Pancreas (tissue), 10 donors: ENCODE measurements around the gene TBC1D20. TPM values are rescaled to one million over a fixed set of nuclear protein-coding genes. Genes with fewer than 3 reads are reported as not detected.

ENCODE experiments used
- ATAC-seq, 4 donors: fragments of 200-7000 bp; cut with Tn5 transposase; one replicate each; pipeline versions ENCODE4 v1.8.0 to v1.9.1; 2020; ENCODE audit warnings: mild to moderate bottlenecking in 4 of 4, moderate library complexity in 4 of 4
- DNase-seq, 6 donors: peaks; one replicate each; pipeline ENCODE4 v3.0.0-alpha.2; 2020
- FAIRE-seq: peaks from 2 replicates; lab custom pipeline; 2012; peaks lifted over from hg19 to GRCh38; lab: Jason Lieb, UNC
- H3K27ac ChIP-seq, 4 donors: fragments of 200-600 bp; sonication (generic); 1 replicate in 3 of 4; 2 replicates in 1 of 4; pipeline versions ENCODE4 v1.5.0 to v1.8.0; 2020
- H3K27me3 ChIP-seq, 4 donors: fragments of 200-600 bp; one replicate each; pipeline ENCODE4 v1.8.0; 2021
- H3K36me3 ChIP-seq, 3 donors: fragments of 200-600 bp; sonication (generic) in 1 of 3; one replicate each; pipeline versions ENCODE4 v1.5.0 to v1.8.0; 2020 to 2021
- H3K4me1 ChIP-seq, 3 donors: fragments of 200-600 bp; one replicate each; pipeline ENCODE4 v1.8.0; 2021
- H3K4me3 ChIP-seq, 4 donors: fragments of 200-600 bp; sonication (generic) in 2 of 4; one replicate each; pipeline versions ENCODE4 v1.5.0 to v1.8.0; 2020 to 2021
- H3K9me3 ChIP-seq, 4 donors: fragments of 200-600 bp; one replicate each; pipeline ENCODE4 v1.8.0; 2021
- CTCF ChIP-seq, 4 donors: fragments of 200-600 bp; sonication (generic) in 3 of 4; IDR thresholded peaks; one replicate each; pipeline versions ENCODE4 v1.5.0 to v1.8.0; 2021; ENCODE audit warnings: antibody characterized with exemption in 4 of 4
- WGBS, 2 donors: extraction: QIAGEN DNeasy Blood & Tissue Kit; methylation state at CpG; one replicate each; pipeline ENCODE4 v1.1.7; 2013; 5-methylcytosine and 5-hydroxymethylcytosine counted together
- intact Hi-C, 3 donors: fragments of 100-400 bp; cut with DNase I; formaldehyde crosslinking; loops; one replicate each; pipeline versions ENCODE4 v1.11.1 to v1.14.2; 2022
- polyA plus RNA-seq, 2 donors: library from polyadenylated mRNA; stranded (reverse); fragments of 200-250 nt; gene quantifications; one replicate each; pipeline ENCODE4 v1.2.3, GENCODE V29; 2013
- total RNA-seq, 6 donors: library from RNA; stranded (reverse); fragmentation: NEBNext Ultra II Directional in 4 of 6; extraction: Animal tissue kit (Norgen Biotek cat#: 25700) in 4 of 6; gene quantifications; one replicate each; pipeline versions ENCODE4 v1.2.1 to v1.2.4, GENCODE V29; 2021 to 2023
- donor health status: healthy with polysubstance abuse.
- donor health status: DM: no; HTN: no; CAD: no; lungs with moderate emphysema.
- donor health status: DM: no; HTN: no; CAD: no.
- donor health status: control.
- donor health status: control.
- donor health status: Bipolar disorder and iron deficiency.
- donor health status: DM: yes; HTN: yes; CAD: no.
- donor health status: DM: no; HTN: no; CAD: no.
- donor health status: DM: no; HTN: no; CAD: no.
- donor health status: DM: yes; HTN: yes; CAD: no.

Gene TBC1D20
- total and polyA plus RNA-seq, 8 donors: 11.1 to 21.4 (median 12.9) TPM

DNA sequence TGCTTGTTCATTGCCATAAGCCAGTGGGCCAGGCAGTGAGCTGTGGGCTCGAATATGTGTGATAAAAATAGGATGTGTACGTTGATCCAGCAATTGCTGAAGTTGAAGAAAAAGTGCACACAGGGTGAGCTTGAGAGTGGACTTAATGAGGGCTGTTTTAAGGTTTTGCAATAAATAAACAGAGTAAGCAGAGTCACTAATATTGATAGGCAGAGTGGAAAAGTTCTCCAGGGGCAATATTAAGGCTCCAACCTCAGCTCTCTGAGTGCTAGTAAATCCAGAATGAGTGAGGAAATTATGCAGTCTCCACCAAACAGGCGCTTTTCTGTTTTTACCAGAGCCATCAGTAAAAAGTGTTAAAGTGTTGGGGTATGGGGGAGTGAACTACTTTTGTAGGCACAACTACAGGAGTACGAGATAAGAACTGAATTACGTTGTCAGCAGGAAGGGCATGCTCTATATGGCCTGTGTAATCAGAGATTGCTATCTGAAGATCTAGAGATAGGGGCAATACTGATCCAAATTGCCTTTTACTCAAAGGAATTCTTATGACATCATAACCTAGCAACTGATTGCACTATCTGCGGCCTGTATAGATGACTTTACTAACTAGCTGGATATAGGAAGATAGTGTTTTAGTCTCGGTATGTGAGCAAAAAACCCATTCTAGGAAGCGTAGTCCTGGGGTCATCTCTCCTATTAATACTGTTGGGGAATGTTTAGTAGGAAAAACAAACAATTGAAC lies 7.6 kb upstream of the TBC1D20 start:
- 73 to 85% methylated on average over 8 of the region's 8 CpGs for WGBS, 2 donors
- no peaks in the 10 kb centered on the region for H3K4me1 ChIP-seq
- no peak for ATAC-seq
- no peak for FAIRE-seq
- DNase-seq: no peak
- H3K9me3 ChIP-seq: no peaks in the 10 kb centered on the region
- H3K27me3 ChIP-seq: no peaks in the 10 kb centered on the region
- H3K36me3 ChIP-seq: no peaks in the 10 kb centered on the region
- H3K27ac ChIP-seq: no peak overlapping the region
- H3K4me3 ChIP-seq: no peak overlapping the region
- no peak for TF ChIP-seq CTCF (IDR thresholded peaks at IDR 0.05)
- intact Hi-C loops: loop anchor here in 1 of 3 donors (10.0 kb wide), 1 partner anchor 115 kb away; no protein-coding TSS in a partner anchor

GRCh38 chr20:467755-468154 lies 5.4 kb upstream of the TBC1D20 start:
- TF ChIP-seq CTCF (IDR thresholded peaks at IDR 0.05): no peak
- H3K4me1 ChIP-seq: no peaks in the 10 kb centered on the region
- H3K4me3 ChIP-seq: no peak overlapping the region
- ATAC-seq: no peak
- H3K27me3 ChIP-seq: no peaks in the 10 kb centered on the region
- no peak overlapping the region for H3K27ac ChIP-seq
- H3K9me3 ChIP-seq: no peaks in the 10 kb centered on the region
- intact Hi-C loops: no loop called here
- WGBS, 2 donors: 77 to 81% methylated on average over 7 of the region's 7 CpGs
- no peak for DNase-seq
- no peaks in the 10 kb centered on the region for H3K36me3 ChIP-seq
- FAIRE-seq: no peak

GRCh38 chr20:461254-462198 lies 807 bp downstream of the TBC1D20 start:
- ATAC-seq (peak; percentile 45 to 73 (median 62)), DNase-seq (peak; percentile 47 to 87 (median 62)), FAIRE-seq (no peak)
- no peak for TF ChIP-seq CTCF (IDR thresholded peaks at IDR 0.05)
- intact Hi-C loops: no loop called here
- H3K9me3 ChIP-seq: no peaks in the 10 kb centered on the region
- H3K27me3 ChIP-seq: no peaks in the 10 kb centered on the region
- WGBS, 2 donors: 5 to 6% methylated on average over 49 to 60 of the region's 60 CpGs
- H3K4me3 ChIP-seq: peak overlapping the region; percentile 68 to 94 (median 92)
- peak overlapping the region; percentile 85 to 92 (median 89) for H3K27ac ChIP-seq
- peaks cover 6 to 24% (median 6%) of the 10 kb centered on the region in 3 donors for H3K4me1 ChIP-seq
- no peaks in the 10 kb centered on the region for H3K36me3 ChIP-seq

- 23 to 25% methylated on average over 2 of the region's 2 CpGs for WGBS, 2 donors
- Histone ChIP-seq H3K4me3 (peak overlapping the region in 2 of 4 donors; percentile 92 to 93), H3K36me3 (no peaks in the 10 kb centered on the region), H3K27me3 (no peaks in the 10 kb centered on the region), H3K4me1 (peaks cover 6 to 24% (median 6%) of the 10 kb centered on the region in 3 donors), H3K9me3 (no peaks in the 10 kb centered on the region), H3K27ac (no peak overlapping the region)
- intact Hi-C loops: no loop called here
- no peak for FAIRE-seq
- no peak for DNase-seq
- peak in 1 of 4 donors; percentile 34 for ATAC-seq
- TF ChIP-seq CTCF (IDR thresholded peaks at IDR 0.05): no peak
Measured at GRCh38 chr20:460707-461106, 1.6 kb downstream of the TBC1D20 start.
